Astrocyte of the spinal cord (primary cell): Measurements from ENCODE around the gene AP3B1.

Experiments used
- DNase-seq: peaks from one replicate; pipeline ENCODE4 v3.0.0; 2011; ENCODE audit warnings: low read depth, low spot score
- H3K4me3 ChIP-seq: 2 replicates; pipeline ENCODE4 v1.5.1; 2011; ENCODE audit warnings: low read depth, mild to moderate bottlenecking, low read length, moderate library complexity
- in situ Hi-C: cut with HindIII; loops from 2 replicates; pipeline ENCODE4 v1.10.0; 2017; ENCODE audit warnings: low sequenced_read_pairs
- TF ChIP-seq, protein P1 (sequence below): IDR thresholded peaks from 2 replicates; pipeline ENCODE4 v1.5.1; 2012; ENCODE audit warnings: low read depth, mild to moderate bottlenecking, low read length, inconsistent platforms

The AP3B1 gene

DNA sequence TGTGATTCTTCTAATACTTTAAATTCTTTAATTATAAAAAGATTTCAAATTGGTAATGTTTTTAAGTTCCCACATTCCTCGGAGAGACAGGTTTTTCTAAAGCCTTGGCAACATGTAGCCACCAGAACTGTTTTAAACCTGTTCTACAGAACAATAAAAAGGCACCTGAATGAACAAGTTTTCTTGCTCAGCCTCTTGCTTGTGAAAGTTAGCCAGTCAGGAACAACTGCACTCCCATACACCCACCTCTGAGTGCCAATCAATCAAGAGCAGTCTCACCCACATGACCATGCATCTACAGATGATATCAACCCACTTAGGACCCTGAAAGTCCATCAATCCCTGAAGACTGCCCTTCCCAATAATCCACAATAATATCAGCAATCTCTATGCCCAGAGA, 62.3 kb downstream of the AP3B1 start:
- in situ Hi-C loops: no loop called here
- TF ChIP-seq, protein P1, sequence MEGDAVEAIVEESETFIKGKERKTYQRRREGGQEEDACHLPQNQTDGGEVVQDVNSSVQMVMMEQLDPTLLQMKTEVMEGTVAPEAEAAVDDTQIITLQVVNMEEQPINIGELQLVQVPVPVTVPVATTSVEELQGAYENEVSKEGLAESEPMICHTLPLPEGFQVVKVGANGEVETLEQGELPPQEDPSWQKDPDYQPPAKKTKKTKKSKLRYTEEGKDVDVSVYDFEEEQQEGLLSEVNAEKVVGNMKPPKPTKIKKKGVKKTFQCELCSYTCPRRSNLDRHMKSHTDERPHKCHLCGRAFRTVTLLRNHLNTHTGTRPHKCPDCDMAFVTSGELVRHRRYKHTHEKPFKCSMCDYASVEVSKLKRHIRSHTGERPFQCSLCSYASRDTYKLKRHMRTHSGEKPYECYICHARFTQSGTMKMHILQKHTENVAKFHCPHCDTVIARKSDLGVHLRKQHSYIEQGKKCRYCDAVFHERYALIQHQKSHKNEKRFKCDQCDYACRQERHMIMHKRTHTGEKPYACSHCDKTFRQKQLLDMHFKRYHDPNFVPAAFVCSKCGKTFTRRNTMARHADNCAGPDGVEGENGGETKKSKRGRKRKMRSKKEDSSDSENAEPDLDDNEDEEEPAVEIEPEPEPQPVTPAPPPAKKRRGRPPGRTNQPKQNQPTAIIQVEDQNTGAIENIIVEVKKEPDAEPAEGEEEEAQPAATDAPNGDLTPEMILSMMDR: no peak
- DNase-seq: no peak
- H3K4me3 ChIP-seq: no peak overlapping the region

GRCh38 chr5:78224358-78224757, 70.1 kb downstream of the AP3B1 start:
- no peak for DNase-seq
- in situ Hi-C loops: no loop called here
- TF ChIP-seq, protein P1: no peak
- no peak overlapping the region for H3K4me3 ChIP-seq

DNA sequence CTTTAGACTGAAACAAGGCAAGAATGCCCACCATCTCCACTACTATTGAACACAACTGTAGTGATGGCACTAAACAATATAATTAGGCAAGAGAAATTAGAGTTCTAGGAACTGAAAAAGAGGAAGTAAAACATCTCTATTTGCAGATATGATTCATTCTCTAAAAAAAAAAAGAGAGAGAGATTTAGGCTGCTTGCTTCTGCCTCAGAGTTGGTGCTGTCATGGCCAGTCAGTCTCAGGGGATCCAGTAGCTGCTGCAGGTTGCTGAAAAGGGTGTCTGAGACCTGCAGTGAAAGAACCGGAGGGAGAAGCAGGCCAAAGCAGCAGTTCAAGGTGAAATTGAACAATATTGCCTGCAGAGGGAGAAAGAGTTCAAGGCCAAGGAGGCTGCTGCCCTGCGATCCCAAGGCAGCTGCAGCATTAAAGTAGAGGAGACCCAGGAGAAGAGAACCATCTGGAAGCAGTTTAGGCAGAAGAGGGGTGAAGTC, 72.5 kb downstream of the AP3B1 start:
- in situ Hi-C loops: no loop called here
- DNase-seq: no peak
- TF ChIP-seq, protein P1: peak; percentile 6
- no peak overlapping the region for H3K4me3 ChIP-seq

DNA sequence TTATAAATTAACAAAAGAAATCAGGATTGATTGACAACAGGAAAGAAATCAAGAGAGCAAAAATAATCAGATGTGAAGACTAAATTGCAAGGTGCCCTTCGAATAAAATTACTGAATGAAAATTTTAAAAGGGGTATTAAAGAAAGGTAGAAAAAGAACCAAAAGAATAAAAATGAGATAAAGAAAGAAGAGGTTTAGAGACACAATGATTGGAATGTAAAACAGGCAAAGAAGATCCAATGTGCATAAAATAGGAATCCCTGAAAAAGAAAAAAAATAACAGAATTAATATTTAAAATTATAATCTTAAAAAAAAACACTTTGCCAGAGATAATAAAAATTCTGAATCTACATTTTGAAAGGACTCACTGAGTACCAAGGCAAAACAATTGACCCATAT, 73.0 kb downstream of the AP3B1 start:
- in situ Hi-C loops: no loop called here
- no peak overlapping the region for H3K4me3 ChIP-seq

DNA sequence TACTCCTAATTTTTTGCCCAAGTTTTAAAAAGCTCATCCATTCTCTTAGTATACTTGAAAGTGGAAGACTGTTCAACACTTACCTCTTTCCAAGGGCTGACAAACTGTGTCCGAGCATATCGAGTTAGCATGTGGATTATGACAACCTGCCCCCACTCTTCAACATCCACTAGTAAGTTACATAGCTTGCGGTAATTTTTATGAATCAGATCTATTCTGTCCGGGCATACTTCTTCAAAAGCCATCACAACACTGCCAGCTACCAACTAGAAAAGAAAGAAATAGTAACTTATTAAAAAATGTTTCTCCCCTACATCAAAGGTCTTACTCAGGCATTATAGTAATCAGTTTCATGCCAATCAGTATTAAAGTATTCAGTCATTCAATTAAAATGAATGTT, 78.5 kb downstream of the AP3B1 start:
- in situ Hi-C loops: no loop called here
- DNase-seq: no peak
- TF ChIP-seq, protein P1: no peak
- H3K4me3 ChIP-seq: no peak overlapping the region

More for the DNA sequence above, 73.0 kb downstream of the AP3B1 start:
- no peak for DNase-seq
- TF ChIP-seq, protein P1: no peak

DNA sequence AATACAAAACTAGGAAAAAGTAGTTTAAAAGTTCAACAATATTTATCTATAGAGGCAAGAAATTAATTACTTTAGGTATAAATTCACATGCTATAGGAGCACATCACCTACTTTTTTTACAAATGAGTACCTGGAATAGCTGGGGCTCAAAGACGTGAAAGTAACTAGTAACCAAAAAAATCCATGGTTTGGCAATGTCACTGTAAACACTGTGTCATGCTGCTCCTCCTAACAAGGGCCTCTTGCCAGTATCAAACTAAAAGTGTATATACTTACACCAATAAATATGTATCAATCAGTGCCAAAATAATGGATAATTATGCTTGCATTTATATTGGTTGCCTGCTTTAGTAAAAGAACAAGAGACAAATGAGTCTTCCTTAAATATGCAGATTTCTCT, 78.9 kb downstream of the AP3B1 start:
- TF ChIP-seq, protein P1: no peak
- in situ Hi-C loops: no loop called here
- H3K4me3 ChIP-seq: no peak overlapping the region
- DNase-seq: no peak

DNA sequence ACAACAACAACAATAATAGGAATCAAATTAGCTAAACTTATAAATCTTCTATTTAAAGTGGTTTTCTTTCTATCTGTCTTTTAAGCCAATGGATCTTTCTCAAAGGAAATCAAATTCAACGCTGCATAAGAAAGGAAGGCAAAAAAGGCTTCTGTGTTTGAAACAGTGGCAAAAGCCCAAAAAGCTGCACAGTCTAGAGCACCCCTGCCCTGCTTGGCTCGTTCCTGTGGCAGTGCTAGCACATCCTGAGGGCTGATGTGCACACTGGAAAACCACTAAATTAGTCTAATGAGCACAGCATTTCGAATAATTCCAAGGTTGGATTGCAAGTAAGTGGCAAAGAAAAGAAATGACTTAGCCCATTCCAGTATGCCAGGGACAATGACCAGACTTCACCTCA, 80.7 kb downstream of the AP3B1 start:
- in situ Hi-C loops: no loop called here
- H3K4me3 ChIP-seq: no peak overlapping the region
- TF ChIP-seq, protein P1: no peak
- no peak for DNase-seq
